HG02973 (cell line): ENCODE results near the gene SUFU.
"Not testable (repeated sequence)": the region's sequence is repeated elsewhere in the genome, so short reads cannot be mapped to it uniquely, and the experiment has no call there.

Experiments used
- ATAC-seq: cut with Tn5 transposase; IDR thresholded peaks from one replicate; pipeline ENCODE4 v1.9.1; 2021; ENCODE audit warnings: moderate library complexity; ENCODE audit not compliant: unreplicated experiment

Gene SUFU

GRCh38 chr10:102479651-102480050, 24.1 kb upstream of the SUFU start:
- ATAC-seq = no peak

- no peak for ATAC-seq
These were observed 23.4 kb upstream of the SUFU start for GRCh38 chr10:102480396-102480795.

DNA sequence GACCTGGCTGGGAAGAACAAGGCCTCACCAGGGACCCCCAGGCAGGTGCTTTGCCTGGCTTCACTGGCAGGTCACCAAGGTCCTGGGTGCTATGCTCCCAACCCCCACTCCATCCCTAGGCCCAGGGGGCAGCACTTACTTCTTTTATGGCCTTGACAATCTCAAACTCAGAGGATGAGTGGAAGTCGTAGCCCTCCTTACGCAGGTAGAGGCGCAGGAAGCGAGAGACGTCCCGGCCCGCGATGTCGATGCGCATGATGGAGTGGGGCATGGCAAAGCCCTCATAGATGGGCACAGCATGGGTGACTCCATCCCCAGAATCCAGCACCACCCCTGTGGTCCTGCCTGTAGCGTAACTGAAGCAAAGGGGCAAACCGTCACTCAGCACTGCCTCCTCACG, 19.8 kb upstream of the SUFU start:
- no peak for ATAC-seq

DNA sequence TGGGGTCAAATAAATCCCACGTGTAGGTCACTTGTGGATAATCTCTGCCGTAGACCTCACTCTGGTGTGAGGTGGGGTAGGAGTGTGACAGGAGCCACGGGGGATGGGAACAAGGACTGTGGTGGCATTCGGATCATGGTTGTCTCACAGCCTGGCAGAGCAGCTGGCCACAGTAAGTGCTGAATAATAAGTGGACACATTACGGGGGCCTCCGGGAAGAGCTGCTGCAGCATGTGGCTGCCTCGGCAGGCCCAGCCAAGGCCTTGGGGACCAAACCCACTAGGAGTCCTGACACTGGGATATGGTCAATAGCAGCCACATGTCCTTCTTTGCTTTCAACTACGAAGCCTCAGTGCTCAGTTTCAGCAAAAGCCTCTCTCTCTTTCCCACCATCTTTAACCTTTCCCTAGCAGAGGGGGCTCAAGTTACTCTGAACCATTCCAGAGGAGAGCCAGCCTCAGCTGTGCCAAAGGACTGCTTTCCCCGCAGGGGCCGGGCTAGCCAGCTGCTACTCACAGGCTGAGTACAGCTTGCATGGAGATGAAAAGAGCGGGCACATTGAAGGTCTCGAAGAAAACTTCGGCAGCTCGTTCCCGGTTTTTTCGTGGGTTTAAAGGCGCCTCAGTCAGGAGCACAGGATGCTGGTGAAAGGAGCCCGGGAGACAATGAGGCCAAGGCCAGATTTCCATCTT, 18.5 kb upstream of the SUFU start:
- ATAC-seq = no peak

DNA sequence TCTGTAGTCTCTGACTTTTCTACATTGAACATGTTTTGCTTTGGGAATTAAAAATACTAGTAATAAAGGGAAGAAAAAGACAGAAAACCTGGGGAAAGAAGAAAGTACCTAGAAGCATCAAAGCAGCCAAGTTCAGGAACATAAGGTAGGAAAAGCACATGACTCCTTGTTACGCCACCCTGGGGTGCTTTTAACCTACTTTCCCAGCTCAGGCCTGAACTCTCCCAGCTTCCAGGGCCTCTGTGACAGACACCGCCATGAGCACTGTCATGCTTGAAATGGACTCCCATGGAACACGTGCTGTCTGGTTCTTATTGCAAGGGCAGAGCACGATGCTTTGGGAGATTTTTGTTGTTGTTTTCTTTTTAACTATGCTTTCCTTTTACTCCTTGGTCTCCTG, 12.6 kb upstream of the SUFU start:
- ATAC-seq = no peak

- no peak for ATAC-seq
These were observed 11.3 kb upstream of the SUFU start for GRCh38 chr10:102492344-102492939.

DNA sequence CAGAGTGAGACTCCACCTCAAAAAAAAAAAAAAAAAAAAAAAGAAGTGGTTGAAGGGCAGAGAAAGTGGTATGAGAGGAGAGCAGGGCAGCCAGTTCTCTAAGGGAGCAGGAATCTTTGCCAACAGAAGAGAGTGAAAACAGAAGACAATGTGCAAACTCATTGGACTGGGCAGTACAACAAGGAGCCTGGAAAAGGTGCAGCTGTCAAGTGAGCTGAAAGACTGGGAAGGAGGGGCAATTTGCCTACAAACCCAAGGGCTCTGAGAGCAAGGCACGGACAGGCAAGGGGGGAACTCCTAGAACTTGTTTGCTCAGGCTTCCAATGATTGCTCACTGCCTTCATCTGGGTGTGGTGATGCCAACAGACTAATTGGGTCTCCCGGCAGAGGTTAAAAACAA, 10.8 kb upstream of the SUFU start:
- no peak for ATAC-seq

GRCh38 chr10:102493771-102494170, 10.0 kb upstream of the SUFU start:
- ATAC-seq = no peak

- ATAC-seq = no peak
These were observed 6.2 kb upstream of the SUFU start for GRCh38 chr10:102497545-102497944.

GRCh38 chr10:102499356-102499755, 4.4 kb upstream of the SUFU start:
- no peak for ATAC-seq

DNA sequence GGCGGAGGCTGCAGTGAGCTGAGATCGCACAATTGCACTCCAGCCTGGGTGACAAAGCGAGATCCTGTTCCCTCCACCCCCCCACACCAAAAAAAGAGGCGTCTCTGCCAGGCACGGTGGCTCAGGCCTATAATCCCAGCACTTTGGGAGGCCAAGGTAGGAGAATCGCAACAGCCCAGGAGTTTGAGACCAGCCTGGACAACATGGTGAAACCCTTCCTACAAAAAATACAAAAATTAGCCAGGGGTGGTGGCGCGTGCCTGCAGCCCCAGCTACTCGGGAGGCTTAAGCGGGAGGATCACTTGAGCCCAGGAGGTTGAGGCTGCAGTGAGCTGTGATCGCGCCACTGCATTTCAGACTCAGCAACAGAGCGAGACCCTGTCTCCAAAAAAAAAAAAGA, 3.1 kb upstream of the SUFU start:
- ATAC-seq = not testable (repeated sequence)

GRCh38 chr10:102501201-102502028, 2.4 kb upstream of the SUFU start:
- ATAC-seq = no peak

DNA sequence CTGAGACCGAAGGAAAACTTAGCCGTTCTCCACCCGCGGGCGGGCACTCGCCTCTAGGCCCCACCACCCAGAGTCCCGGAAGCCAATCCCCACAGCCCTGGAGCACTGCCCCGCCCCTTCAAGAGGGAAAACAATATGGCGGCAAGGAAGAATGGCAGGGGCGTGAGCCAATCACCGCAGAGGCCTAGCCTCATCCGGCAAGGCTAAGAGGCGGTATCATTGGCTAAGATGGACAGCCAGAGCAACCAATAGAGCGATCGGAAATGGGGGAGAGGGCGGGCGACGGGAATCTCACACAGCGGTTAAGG, 1.8 kb upstream of the SUFU start:
- ATAC-seq = peak; percentile 67

GRCh38 chr10:102502337-102503151, 1.2 kb upstream of the SUFU start, which contains the start of gene ACTR1A:
Gene ACTR1A (minus strand): TSS chr10:102502712. CDS start chr10:102502647, 65 bp downstream.
- peak; percentile 47 for ATAC-seq

DNA sequence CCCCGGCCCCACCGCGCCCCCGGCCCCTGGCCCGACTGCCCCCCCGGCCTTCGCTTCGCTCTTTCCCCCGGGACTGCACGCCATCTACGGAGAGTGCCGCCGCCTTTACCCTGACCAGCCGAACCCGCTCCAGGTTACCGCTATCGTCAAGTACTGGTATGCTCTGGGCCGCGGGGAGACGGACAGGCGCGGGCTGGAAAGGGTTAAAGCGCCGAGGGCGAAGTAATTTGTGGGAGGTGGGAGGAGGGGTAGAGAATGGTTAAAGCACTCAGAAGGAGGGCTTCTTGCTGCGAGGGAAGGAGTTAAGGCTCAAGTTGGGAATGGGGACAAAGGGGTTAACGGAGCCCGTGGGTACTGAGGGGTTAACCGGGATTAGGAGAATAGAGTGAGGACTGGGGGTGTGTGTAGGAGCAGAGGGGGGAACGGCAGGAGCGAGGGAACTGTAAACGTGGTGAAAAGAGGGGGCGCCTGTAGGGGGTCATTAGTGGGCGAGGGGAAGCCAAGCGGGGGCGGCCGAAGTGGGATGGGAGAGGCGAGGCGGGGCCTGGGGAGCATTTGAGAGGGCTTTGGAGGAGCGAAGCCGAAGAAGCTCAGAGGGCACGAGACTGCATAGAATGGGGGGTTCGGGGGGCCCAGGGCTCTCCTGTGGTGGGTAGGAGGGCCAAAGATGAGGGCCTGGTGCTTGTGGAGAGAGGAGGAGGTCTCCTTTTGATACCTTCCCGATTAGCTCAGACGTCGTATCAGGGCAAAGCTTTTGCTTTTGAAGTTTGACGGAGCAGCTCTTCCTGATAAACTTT, 605 bp downstream of the SUFU start:
- no peak for ATAC-seq

- ATAC-seq = no peak
These were observed 1.2 kb downstream of the SUFU start for GRCh38 chr10:102504976-102505300.

DNA sequence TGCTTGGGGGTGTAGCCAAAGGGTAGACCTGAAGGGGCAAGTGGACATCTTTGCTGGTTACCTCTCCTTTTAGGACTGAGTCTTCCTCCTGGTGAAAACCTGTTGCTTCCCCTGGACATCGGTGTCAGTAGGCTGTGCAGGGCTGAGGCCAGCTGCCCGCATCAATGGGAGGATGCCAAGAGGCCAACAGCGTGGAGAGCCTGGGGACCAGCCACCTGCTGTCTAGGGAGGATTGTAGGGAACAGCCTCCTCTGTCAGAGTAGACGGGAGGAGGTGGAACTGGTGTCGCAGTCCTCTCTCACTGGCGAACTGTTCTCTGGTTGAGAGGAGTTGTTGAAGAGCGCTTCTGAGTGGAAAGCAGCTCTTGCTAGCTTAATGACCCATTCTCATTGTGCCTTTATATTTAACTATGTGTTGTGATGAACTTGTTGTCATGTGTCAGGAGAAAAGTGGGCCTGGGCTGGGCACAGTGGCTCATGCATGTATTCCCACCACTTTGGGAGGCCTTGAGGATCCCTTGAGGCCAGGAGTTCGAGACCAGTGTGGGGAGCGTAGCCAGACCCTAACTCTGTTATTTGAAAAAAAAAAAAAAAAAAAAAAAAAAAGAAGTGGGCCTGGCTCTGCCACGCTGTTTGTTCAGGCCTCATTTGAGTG, 1.8 kb downstream of the SUFU start:
- ATAC-seq = no peak

GRCh38 chr10:102507521-102507920, 3.7 kb downstream of the SUFU start:
- ATAC-seq = no peak

GRCh38 chr10:102508506-102508905, 4.7 kb downstream of the SUFU start:
- no peak for ATAC-seq

GRCh38 chr10:102509387-102509786, 5.6 kb downstream of the SUFU start:
- no peak for ATAC-seq
